Posterior cingulate gyrus (tissue), 11 donors: Measurements from ENCODE around the gene LIMS2.

Experiments
- DNase-seq, 10 donors: peaks; one replicate each; pipeline versions ENCODE4 v3.0.0 to v3.0.0-alpha.2; 2020 to 2021; ENCODE audit warnings: mixed read lengths in 3 of 10
- intact Hi-C: fragments of 100-400 bp; cut with DNase I; formaldehyde crosslinking; loops from one replicate; pipeline ENCODE4 v1.15.1; 2023

LIMS2 gene

DNA sequence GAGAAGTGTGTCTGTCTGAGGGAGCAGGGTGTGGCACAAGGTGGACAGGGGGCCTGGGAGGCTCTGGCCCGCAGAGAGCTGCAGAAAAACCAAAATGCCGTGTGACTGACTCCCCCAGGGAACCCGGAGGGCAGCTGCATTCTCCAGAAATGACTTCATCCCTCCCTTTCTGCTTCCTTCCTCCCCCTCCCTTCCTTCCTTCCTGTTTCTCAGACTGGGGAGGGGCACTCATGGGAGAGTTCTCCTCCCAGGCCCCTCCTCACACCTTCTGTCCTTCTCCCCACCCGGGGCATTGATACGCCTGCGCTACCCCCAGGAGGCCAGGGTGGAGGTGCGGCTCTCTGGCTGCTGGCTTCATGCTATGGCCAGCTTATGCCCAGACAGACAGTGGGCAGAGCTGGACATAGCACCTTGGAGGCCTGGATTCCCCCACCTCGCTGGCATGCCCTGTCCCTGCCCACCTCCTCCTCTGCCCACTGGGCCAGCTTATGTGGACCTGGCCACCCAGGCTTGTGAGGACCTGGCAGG is 37.5 kb downstream of the LIMS2 start:
- peak in 2 of 10 donors; percentile 49 to 69 for DNase-seq
- intact Hi-C loops: no loop called here

DNA sequence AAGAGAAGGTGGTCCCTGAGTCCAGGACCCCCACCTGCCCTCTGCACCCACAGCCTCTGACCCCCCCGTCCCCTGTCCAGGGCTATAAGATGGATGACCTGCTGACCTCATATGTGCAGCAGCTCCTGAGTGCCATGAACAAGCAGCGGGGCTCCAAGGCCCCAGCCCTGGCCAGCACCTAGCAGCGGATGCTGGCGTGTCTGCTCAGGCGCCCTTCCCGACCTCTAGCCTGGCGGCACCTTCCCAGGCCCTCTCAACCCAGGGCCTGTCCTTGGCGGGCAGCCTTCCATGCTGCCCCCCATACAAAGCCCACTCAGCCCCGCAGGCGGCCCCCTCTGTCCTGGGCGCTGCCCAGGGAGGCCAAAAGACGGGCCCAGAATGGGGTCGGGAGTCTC is 38.1 kb downstream of the LIMS2 start:
- intact Hi-C loops: no loop called here
- peak in 1 of 10 donors; percentile 49 for DNase-seq

DNA sequence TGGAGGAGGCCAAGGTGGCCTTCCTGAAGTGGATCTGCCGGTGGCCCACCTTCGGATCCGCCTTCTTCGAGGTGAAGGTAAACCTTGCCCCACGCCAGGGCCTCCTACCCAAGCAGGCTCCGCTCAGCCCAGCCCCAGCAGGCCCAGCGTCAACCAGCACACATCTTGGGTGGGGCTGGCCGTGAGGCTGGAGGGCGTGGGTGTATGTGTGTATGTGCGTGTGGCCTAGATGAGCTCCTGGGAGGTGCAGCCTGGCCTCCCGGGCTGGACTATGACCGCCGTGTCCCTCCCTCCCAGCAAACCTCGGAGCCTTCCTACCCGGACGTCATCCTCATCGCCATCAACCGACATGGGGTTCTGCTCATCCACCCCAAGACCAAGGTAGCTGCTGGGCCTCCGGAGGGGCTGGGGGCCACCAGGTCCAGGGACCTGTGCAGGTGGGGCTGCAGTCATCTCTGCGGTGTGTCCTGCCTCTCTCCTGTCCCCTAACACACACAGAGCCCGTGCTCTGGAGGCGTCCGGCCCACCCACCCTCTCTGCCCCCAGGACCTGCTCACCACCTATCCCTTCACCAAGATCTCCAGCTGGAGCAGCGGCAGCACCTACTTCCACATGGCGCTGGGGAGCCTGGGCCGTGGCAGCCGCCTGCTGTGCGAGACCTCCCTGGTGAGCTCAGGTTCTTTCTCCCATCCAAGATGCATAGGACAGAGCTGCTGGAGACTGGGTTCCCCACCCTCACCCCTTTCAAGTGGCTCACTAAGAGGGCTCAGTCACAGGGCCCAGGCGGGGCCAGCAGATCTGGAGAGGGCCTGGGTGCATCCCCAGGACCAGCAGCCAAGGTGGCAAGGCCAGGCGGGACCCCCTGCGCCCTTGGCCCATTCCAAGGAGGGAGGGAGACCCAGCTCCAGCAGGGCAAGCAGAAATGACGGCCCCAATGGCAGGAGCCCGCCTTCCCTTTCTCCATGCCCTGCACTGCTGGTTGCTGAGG is 38.8 kb downstream of the LIMS2 start:
- intact Hi-C loops: no loop called here
- peak in 1 of 10 donors; percentile 48 for DNase-seq

DNA sequence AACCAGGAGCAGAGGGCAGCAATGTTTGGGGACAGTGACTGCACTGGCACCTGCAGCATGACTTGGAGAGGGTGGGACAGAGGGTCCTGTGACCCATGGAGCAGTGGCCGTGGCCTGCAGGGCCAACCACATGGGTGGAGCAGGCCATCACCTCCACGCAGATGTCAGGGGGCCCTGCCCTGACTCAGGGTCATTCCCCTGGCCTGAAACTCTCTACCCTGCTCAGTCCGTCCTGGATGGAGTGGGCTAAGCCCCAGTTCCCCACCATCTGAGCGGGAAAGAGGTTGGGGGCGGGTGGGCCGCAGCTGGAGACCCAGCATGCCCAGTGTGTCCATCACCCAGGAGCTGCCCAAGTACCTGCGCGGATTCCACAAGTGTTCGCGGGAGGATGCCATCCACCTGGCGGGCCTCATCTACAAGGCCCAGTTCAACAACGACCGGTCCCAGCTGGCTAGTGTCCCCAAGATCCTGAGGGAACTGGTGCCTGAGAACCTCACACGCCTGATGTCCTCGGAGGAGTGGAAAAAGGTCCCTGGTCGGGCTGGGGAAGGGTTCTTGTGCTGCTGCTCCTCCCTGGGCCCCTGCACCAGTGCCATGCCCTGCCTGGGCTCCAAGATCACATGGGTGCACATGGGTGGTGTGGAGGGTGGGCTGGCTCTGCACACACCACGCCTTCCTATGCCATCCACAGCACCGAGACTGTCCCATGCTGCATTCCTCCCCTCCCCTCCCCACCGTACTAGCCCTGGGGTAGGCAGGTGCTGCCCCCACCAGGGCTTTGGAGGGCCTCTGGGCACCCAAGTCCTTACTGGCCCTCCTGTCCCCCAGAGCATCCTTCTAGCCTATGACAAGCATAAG is 39.7 kb downstream of the LIMS2 start:
- intact Hi-C loops: no loop called here
- peak in 1 of 10 donors; percentile 54 for DNase-seq

DNA sequence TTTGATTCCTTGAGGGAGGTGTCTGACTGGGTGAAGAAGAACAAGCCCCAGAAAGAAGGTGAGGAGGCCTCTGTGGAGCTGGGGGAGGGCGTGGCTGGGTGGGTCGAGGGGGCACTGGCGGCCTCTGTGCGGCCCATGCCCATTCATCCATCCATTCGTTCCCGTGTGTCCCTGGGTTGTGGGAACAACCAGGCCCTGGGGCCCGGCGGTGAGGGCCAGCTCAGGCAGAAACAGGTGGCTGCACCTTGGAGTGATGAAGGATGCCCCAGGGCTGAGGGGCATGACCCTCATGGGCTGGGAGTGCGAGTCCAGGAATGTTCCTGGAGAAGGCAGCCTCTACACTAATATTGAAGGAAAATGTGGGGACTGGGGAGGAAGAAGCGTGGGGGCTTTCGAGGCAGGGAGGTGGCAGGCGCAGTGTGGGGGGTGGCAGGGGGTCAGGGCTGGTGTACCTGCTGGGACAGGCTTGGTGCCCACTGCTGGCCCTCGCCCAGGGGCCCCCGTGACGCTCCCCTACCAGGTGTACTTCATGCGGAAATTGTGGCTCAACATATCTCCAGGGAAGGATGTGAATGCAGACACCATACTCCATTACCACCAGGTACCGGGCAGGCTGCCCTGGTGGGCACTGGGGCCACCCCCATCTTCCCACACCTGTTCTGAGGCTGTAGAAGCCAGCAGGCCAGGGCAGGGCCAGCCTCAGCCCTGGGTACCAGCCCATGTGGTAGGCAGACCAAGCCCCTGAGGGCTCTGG is 40.5 kb downstream of the LIMS2 start:
- peak in 1 of 10 donors; percentile 55 for DNase-seq
- intact Hi-C loops: no loop called here

DNA sequence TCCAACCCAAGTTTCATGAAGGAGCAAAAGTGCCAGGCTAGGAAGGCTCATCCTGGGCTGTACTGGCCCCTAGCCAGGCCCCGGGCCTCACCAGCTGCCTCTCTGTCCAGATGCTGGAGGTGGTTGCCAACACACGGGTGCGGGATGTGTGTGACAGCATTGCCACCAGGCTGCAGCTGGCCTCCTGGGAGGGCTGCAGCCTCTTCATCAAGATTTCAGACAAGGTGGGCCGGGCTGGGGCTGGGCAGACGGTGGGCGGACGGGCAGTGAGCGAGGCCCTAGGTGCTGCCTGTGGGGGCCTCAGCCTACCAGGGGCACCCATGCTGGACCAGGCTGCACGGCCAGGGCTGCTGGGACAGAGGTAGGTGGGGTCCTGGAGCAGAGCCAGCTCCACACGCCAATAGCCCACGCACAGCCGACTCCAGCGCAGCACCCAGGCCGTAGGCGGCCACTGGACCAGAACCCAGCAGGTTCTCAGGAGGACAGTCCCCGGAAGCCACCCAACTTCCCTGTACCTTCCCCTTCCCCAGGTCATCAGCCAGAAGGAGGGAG is 41.2 kb downstream of the LIMS2 start:
- DNase-seq: peak in 1 of 10 donors; percentile 75
- intact Hi-C loops: no loop called here

DNA sequence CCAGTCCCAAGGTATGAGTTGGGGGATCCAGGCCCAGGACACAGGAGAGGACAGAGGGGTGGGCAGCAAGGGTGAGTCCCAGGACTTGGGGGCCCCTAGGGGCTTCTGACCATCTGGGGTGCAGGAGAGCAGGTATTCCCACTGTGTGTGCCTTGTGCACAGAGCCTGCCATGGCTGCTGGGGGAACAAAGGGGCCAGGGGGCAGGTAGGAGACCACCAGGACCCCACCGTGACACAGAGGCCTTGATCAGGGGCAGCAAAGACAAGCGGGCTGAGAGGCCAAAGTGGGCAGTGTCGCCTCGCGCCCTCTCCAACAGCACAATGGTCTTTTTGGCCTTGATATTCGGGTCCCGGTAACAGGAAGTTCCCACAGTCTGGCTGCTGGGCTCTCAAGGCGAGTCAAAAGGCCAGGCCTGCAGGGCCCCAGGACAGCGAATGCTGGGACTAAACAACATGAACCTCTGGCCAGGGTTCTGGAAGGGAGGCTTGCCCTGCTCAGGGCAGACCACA is 41.7 kb downstream of the LIMS2 start:
- intact Hi-C loops: no loop called here

DNA sequence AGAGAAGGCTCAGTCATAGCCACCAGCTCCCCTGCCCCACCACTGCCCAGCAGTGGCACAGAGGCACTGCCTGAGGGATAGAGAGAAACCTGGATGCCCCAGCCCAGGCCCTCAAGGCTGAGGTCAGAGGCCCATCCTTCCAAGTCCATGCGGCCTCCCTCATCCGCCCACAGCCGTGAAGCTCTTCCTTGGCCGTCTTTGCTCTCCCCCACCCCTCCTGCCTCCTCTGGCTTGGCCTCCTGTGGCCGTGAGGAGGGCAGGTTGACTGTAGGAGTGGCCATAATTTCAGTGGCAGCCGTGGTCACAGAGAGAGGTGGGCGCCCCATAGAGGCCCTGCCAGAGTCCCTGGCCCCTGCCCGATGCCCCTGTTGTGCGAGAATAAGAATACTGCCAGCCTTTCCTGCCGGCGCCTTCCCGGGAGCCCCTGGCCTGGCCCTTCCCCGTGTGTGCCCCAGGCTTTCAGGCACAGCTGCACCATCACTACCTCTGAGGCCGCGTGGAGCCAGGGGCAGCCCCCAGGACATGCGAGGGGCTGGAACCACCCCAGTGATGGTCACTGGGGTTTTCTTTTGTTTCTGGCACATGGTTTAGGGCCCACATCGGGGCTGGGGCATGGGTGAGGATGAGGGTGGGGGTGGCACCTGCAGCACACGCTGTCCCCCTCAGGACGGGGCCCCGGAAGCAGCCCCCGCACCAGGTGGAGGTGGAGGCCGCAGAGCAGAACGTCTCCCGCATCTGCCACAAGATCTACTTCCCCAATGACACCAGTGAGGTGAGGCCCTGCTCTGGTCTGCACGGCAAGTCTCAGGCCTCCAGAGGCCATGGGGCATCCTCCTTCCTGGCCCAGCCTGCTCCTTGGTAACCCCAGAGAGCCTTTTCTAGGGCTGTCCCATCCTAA is 42.5 kb downstream of the LIMS2 start:
- peak in 1 of 10 donors; percentile 39 for DNase-seq
- intact Hi-C loops: no loop called here

More for the DNA sequence above, 41.7 kb downstream of the LIMS2 start:
- peak in 1 of 10 donors; percentile 55 for DNase-seq

DNA sequence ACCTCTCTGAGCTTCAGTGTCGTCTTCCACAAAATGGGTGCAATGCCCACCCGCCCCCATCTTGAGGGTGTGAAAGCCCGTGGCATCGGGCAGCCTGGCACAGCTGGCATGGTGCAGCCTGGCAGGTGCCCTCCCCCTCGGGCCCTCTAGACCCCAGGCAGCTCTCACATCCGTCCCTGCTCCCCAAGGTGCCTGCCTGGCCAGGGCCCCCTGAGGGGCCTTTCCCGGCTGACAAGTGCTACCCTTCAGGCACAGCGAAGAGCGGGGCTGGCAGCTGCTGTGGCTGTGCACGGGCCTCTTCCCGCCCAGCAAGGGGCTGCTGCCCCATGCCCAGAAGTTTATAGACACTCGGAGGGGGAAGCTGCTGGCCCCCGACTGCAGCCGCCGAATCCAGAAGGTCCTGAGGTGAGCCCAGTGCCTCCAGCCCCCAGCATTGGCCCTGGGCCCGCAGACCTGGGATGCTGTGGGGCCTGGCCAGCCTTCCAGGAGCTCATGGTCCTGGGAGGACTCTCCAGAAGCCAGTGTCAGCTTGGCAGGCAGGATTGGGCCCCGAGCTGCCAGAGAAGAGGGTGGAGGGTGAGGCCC is 43.2 kb downstream of the LIMS2 start:
- DNase-seq: peak in 1 of 10 donors; percentile 63
- intact Hi-C loops: no loop called here

DNA sequence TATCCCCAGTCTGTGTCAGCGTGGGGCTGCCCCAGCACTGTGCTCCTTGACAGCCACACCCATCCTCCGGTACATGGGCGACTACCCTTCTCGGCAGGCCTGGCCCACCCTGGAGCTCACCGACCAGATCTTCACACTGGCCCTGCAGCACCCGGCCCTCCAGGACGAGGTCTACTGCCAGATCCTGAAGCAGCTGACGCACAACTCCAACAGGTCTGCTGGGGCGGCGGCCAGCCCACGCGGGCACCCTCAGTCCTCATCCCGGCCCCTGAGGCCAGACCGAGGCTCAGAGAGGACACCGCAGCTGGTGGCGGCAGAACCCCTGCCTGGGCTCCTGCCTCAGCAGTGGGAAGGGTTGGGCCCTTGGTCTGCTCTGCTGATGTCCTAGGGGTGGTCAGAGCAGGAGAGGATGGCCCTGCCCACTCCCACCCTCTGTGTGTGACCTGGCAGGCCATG is 43.8 kb downstream of the LIMS2 start:
- intact Hi-C loops: no loop called here
- DNase-seq: peak in 1 of 10 donors; percentile 44

DNA sequence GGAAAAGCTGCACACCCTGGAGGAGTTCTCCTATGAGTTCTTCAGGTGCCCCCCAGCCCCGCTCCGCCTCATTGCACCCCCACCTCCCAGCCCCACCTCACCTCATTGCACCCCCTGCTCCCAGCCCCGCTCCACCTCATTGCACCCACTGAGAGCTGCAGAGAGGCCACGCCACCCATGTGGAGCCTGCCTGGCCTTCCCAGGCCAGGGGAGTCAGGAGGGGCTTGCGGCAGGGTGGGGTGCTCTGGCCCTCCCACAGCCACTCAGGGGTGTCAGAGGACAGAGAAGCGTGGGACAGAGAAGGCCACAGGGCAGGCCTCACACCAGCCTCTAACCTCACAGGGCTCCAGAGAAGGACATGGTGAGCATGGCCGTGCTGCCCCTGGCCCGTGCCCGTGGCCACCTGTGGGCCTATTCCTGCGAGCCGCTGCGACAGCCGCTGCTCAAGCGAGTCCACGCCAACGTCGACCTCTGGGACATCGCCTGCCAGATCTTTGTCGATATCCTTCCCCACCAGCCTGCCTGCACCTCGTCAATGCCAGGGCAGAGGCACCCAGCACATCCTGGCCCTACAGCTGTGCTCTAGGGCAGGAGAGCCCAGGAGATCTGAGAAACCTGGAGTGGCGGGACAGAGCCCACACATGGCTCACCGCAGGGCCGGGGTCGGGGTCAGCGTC is 44.3 kb downstream of the LIMS2 start:
- peak in 1 of 10 donors; percentile 65 for DNase-seq
- intact Hi-C loops: no loop called here

DNA sequence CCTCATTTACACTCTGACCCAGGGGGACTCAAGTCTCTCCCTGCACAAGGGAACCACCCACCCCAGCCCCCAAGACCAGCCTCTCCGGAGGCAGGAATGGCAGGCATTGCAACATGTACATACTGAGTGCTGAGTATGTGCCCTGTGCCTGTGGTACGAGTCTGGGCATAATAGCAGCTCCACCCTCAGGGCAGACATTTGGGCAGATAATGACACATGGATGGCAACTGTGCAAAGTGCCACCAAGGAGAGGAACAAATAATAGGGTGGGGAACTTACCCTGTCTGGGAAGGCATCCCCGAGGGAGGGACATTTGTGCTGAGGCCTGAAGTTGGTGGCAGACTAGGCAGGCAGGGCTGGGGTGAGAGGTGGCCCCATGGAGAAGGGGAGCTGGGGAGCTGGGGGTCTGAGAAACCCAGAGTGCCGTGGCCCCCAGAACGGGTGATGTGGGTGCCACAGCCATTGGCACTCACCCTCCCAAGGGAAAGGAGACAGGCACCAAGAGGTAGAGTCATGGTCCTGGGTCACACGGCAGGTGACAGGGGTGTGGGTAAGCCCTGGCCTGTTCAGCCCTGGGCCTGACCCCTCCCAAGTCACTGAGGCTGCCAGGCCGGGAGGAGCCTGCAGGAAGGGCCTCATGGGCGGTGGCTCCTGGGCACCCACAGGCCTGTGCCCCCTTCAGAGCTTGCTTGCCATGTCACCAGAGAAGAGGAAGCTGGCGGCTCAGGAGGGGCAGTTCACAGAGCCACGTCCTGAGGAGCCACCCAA is 45.0 kb downstream of the LIMS2 start:
- DNase-seq: peak in 1 of 10 donors; percentile 40
- intact Hi-C loops: no loop called here

DNA sequence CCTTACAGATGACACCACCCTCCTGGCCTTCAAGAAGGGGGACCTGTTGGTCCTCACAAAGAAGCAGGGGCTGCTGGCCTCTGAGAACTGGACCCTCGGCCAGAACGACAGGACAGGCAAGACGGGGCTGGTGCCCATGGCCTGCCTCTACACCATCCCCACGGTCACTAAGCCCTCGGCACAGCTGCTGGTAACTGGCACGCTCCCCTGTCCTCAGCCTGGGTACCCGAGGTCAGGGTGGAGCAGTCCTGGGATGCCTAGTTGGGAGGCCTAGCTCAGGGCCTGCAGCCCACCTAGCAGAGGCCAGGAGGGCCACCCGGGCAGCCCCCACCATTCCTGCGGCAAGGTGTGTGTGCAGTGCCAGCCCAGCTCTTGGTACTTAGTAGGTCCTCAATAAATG is 45.7 kb downstream of the LIMS2 start:
- DNase-seq: peak in 1 of 10 donors; percentile 72
- intact Hi-C loops: no loop called here

DNA sequence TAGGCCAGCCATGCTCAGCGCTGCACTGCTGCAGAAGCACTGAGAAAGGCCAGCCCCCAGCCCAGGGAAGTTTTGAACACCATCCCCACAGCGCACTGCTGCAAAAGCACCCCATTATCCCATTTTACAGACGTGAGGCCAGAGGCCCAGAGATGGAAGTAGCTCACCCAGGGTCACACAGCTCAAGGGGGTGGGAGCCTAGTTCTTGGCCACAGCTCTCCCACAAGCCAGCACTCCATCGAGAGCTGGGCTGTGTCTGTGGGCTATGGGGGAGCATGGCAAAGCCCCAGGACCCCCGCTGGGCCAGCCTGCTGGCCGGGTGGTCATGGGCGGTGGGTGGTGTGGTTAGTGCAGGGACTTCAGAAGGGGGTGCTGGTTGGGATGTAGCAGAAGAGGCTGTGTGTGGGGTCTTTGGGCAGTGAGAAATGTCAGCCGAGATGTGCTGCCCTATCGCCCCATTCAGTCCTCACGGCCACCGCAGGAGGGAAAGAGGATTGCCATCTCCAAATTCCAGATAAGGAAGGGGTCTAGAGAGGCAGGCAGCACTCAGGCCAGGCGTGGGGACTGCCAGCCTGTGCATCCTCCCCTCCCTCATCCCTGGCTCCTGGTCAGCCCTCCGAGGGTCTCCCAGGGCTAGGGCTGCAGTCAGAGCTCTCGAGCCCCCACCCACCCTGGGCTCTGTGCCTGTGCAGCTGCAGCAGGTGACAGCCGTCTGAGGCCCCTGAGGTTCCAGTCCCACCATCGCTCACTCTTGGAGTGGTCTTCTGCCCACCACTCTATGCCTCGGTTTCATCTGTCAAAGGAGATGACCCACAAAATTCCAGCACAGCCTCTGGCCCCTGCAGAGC is 46.3 kb downstream of the LIMS2 start:
- intact Hi-C loops: no loop called here
- DNase-seq: peak in 3 of 10 donors; percentile 45 to 66 (median 49)

DNA sequence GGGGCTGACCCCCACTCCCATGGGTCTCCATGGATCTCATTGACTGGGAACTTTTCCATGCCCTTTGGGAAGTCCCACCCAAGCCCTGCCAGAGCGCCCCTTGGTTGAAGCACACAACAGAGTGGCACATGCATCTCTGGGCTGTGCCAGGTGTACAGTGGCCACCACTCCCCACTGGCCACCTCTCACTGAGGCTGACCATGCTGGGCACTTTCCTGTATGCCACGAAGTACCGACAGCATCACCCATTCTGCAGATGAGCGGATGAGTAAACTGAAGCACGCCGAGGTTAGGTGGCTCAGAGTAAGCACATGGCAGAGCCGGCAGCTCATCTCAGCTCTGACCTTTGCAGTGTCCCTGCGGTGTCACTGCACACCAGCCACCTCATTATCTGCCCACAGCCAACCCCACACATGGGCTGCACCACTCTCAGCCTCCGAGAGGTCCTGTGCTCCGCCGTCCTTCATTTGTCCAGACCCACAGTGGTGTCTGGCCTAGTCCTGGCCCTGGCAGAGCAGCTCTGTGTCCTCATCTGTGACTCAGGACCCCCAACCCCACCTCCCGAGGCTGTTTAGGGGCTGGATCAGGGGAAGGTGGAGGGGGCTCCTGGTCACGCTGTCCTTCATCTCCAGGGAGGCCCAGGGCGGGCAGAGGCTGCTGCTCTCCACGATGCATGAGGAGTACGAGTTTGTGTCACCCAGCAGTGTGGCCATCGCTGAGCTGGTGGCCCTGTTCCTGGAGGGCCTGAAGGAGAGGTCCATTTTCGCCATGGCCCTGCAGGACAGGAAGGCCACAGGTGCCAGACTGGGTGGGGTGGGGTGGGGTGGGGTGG is 47.4 kb downstream of the LIMS2 start:
- intact Hi-C loops: no loop called here
- peak in 4 of 10 donors; percentile 1 to 63 (median 59) for DNase-seq
